ENCODE measurements around the gene MYCN.

- TF ChIP-seq CTCF (IDR thresholded peaks at IDR 0.05; ENCODE audit: insufficient read depth, low read length, poor library complexity, severe bottlenecking) (no peak), EZH2phosphoT487 (conservative IDR thresholded peaks at IDR 0.05; ENCODE audit: low read length) (no peak)
Observed at GRCh38 chr2:15941481-15941850, 1.1 kb downstream of the MYCN start.
